Measurements from ENCODE around the gene LYRM2.

The LYRM2 gene

GRCh38 chr6:89590133-89590532, 48.4 kb downstream of the LYRM2 start:
- no peak for DNase-seq

- no peak for DNase-seq
These were observed 49.1 kb downstream of the LYRM2 start for GRCh38 chr6:89589297-89590025.

- DNase-seq, result no peak
These were observed 53.4 kb downstream of the LYRM2 start for GRCh38 chr6:89585154-89585553.

GRCh38 chr6:89584539-89584938, 54.0 kb downstream of the LYRM2 start:
- no peak for DNase-seq

GRCh38 chr6:89583559-89583958, 55.0 kb downstream of the LYRM2 start:
- DNase-seq, result no peak

- no peak for DNase-seq
These were observed 55.8 kb downstream of the LYRM2 start for GRCh38 chr6:89582669-89583325.

GRCh38 chr6:89581689-89582088, 56.9 kb downstream of the LYRM2 start:
- DNase-seq, result no peak

- DNase-seq, result no peak
These were observed 57.4 kb downstream of the LYRM2 start for GRCh38 chr6:89580997-89581666.

GRCh38 chr6:89575562-89575960, 63.0 kb downstream of the LYRM2 start:
- DNase-seq, result no peak

- DNase-seq, result no peak
These were observed 63.5 kb downstream of the LYRM2 start for GRCh38 chr6:89574910-89575561.

GRCh38 chr6:89567630-89568390, 70.7 kb downstream of the LYRM2 start:
- no peak for DNase-seq

GRCh38 chr6:89566930-89567629, 71.5 kb downstream of the LYRM2 start:
- DNase-seq, result peak; percentile 90

GRCh38 chr6:89566008-89566800, 72.3 kb downstream of the LYRM2 start:
- peak; percentile 53 for DNase-seq

- DNase-seq, result no peak
These were observed 73.7 kb downstream of the LYRM2 start for GRCh38 chr6:89564752-89565427.

GRCh38 chr6:89563866-89564265, 74.7 kb downstream of the LYRM2 start:
- no peak for DNase-seq

- DNase-seq, result peak; percentile 75
These were observed 76.2 kb downstream of the LYRM2 start for GRCh38 chr6:89562093-89562973.

- DNase-seq, result no peak
These were observed 79.1 kb downstream of the LYRM2 start for GRCh38 chr6:89559487-89559886.

- DNase-seq, result no peak
These were observed 82.7 kb downstream of the LYRM2 start for GRCh38 chr6:89555806-89556205.

GRCh38 chr6:89555031-89555430, 83.5 kb downstream of the LYRM2 start:
- no peak for DNase-seq

- no peak for DNase-seq
These were observed 84.4 kb downstream of the LYRM2 start for GRCh38 chr6:89554106-89554505.

All from eye (tissue), 1 donor.